GM08714 (cell line): ENCODE results near the gene AADACL4.

Experiments used
- H3K4me3 ChIP-seq: fragments of 200-500 bp; sonication (Bioruptor generic); 2 replicates; pipeline ENCODE4 v1.5.1; 2014; ENCODE audit warnings: mild to moderate bottlenecking, low read length, inconsistent platforms
- ZNF274 ChIP-seq: IDR thresholded peaks from 2 replicates; pipeline ENCODE4 v1.6.1; 2012; ENCODE audit warnings: mild to moderate bottlenecking, low read depth, low read length

The AADACL4 gene

DNA sequence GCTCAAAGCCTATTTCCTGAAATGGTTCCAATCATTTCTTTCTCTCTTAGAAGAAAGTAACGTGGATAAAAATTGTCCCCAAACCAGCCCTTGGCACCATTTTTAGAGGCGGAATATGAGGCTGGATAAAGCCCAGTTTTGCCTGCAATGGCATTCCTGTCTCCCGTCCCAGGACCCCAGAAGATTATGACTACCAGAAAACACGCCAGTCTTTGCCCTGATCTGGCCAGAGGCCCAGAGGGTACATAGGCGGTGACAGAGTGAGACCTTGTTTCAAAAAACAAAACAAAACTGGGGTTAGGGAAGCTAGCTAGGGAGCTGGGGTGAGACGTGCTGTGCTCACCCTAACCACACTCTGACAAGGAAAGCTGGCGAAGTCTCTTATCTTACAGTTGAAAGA is at the start of gene AADACL4:
Gene AADACL4, plus strand, starts transcription at position 301 of the 400 bp plus-strand sequence. CDS start 462 bp downstream, outside the sequence.
- H3K4me3 ChIP-seq = no peak within 1 kb of the TSS
- no peak for TF ChIP-seq ZNF274

- no peak for TF ChIP-seq ZNF274
- no peak overlapping the region for H3K4me3 ChIP-seq
Observed at GRCh38 chr1:12594490-12594889, 49.4 kb upstream of the AADACL4 start.

DNA sequence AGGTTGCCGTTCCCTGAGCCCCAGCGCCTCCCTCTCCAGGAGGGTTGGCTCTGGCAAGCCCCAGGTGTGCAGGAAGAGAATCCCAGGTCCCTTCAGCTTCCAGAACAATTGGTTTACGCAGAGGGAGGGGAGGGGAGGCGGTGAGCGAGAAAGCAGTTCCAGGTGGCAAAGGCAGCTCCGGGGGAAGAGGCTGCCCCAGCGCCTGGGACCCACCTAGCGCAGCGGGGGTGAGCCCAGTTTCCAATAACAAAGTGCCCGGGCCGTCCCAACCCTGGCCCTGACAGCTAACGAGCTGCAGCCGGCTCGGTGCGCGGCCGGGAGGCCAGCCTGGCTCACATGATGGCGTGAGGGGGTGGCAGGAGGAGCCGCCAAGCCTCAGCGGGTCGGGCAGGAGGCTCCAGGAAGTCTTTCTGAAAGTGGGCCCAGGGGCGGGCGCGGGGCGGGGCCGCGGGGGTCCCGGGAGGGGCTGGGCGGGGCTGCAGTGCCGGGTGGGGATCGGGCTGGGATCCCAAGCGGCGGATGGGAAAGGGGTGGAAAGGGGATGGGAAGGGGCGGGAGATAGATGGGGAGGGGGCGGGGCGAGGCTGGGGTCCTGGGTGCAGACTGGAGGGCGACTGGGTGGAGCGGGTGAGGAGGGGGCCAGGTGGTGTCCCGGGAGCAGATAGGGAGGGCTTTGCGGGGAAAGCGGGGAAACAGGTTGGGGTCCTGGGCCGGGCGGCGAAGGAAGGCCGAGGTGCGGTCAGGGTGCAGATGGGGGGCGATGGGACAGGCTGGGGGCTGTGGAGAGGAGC is 48.7 kb upstream of the AADACL4 start:
- H3K4me3 ChIP-seq = no peak overlapping the region
- no peak for TF ChIP-seq ZNF274

GRCh38 chr1:12595757-12596006 is 48.2 kb upstream of the AADACL4 start:
- H3K4me3 ChIP-seq = no peak overlapping the region
- no peak for TF ChIP-seq ZNF274

DNA sequence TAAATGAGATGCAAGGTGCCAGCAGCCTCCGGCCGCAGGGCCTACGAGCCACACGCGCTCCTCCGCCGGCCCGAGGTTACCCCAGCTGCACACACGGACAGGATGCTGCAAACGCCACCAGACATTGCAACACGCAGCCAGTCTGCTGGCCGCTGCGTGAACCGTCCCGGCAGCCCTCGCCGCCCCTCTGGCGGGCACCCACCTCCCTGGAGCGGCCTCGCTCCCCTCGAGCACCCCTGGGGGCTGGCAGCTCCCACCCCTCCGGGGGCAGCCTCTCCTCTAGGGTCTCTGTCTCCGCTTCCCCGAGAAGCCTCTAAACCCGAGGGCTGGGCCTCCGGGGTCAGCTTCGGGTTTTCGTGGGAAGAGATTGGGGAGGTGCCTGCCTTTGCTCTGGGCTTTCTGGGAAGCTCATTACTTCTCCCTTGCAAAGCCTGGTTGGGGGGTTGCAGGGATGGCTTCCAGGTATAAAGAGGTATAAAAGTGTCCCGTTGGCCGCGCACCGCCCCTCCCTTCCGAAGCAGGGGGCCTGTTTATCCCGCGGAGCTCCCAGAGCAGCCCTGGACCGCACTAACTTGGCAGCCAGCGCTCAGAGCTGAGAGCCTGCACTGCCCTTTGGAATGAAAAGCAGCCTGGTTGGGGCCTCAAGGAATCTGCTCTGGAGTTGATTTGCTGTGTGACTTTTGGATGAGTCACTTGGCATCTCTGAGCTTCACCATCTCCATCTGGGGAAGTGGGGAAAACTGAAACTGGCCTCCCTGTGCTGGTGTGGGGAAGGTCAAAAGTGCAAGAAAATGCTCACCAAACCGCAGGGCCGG is 47.7 kb upstream of the AADACL4 start:
- no peak overlapping the region for H3K4me3 ChIP-seq
- no peak for TF ChIP-seq ZNF274

DNA sequence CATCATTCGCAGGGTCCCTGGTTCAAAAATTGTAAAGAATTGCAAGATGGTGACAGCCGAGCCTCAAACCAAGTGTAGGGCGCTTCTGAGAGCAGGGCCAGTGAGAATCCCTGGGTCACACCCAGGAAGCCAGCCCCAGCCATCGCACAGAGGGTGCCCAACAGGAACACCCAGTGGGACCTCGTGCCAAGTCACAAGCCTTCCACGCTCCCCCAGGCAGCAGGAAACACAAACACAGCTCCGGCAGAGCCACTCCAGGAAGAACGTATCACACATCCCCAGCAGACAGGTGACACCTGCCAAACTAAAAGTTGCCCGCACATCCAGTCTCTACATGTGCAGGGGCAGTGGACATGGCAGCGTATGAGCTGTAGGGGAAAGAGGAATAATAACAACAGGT is 46.1 kb upstream of the AADACL4 start:
- no peak overlapping the region for H3K4me3 ChIP-seq
- TF ChIP-seq ZNF274 = no peak

GRCh38 chr1:12598974-12599373 is 44.9 kb upstream of the AADACL4 start:
- no peak for TF ChIP-seq ZNF274
- no peak overlapping the region for H3K4me3 ChIP-seq

DNA sequence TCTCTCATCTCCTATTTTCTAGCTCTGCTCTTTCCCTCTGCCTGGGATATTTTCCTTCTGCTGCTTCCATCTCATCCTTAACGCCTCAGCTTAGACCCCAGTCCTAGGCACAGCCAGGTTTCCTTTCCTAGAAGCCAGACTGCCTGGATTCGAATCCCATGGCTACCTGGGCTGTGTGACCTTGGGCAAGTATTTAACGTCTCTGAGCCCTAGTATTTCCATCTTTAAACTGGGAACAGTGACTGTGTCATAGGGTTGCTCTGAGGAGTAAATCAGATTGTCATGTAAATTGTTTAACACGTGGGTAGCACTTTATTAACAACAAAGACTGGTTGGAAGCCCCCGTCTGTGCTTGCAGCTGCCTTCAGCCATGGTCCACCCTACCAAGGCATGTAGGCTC is 44.2 kb upstream of the AADACL4 start:
- no peak overlapping the region for H3K4me3 ChIP-seq
- no peak for TF ChIP-seq ZNF274

DNA sequence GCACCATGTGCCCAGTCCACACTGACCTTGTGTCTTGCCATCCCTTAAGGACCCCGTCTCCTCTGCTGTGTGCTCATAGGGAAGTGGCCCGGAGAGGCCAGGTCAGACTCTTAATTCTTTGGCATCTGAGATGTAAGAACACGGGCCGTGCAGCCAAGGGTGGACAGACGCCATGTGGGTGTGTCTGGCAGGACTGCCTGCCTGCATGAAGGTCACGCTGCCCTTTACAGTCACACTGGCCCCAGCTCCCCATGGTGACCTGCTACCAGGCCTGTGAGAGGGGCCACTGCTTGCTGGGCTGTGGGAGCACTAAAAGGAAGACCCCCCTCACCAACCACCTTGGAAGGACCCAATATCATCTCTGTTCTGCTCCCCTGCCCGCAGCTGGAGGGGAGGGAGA is 43.5 kb upstream of the AADACL4 start:
- H3K4me3 ChIP-seq = no peak overlapping the region
- no peak for TF ChIP-seq ZNF274

DNA sequence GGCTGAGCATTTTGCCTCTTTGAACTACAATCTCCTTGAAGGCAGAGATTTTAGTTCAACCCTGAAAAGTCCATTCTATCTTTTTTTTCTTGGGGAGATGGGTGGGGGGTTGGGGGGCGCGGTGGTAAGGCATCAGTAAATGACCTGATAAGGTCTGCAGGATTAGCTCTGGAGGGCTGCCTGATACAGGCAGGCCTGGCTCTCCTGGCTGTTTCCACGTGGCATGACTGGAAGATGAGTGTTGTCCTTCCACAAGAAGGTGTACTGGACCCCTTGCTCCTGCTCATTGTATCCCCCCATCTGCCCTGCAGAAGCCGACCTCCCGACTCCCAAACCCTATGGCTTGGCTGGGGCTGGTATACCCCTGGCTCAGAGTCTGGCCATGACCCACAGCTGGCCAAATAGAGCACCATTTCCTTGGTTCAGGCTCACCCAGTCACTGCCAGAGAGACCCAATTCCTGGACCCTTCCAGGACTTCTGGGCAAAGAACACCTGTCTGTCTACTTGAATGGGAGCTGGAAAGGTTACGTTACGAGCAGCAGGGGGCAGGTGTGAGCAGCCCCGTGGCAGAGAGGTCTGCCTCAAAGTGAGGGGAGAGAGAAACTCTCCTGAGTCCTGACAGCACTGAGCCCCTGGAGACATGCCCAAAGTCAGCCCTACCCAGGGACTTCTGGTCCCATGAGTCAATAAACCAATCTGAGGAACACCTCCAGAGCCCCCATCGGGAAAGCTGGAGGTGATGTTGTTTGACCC is 42.8 kb upstream of the AADACL4 start:
- TF ChIP-seq ZNF274 = no peak
- no peak overlapping the region for H3K4me3 ChIP-seq

- H3K4me3 ChIP-seq = no peak overlapping the region
- TF ChIP-seq ZNF274 = no peak
Observed at GRCh38 chr1:12601700-12602658, 41.9 kb upstream of the AADACL4 start.

GRCh38 chr1:12602659-12603024 is 41.2 kb upstream of the AADACL4 start:
- no peak for TF ChIP-seq ZNF274
- H3K4me3 ChIP-seq = no peak overlapping the region

DNA sequence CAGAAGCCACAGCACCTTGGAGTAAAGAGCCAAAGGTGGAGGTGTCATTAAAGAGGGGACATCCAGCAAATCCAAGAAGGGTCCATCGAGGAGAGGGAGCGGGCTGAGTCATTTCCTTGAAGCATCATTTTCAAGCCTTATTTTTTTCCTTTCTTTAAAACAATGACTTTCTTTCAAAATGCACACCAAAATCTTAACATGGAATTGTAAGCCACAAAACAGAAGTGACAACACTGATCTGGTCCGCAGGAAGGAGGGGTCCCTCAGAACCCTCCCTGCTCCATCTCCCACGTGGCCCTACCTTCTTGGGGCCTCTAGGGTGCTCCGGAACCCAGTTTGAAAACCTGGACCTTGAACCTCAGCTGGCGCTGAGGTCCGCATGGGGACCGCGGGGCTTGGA is 40.7 kb upstream of the AADACL4 start:
- TF ChIP-seq ZNF274 = no peak
- H3K4me3 ChIP-seq = no peak overlapping the region
